Measurements from ENCODE around the gene PLK1.
"Not testable (repeated sequence)": the region's sequence is repeated elsewhere in the genome, so short reads cannot be mapped to it uniquely, and the experiment has no call there.

PLK1 gene

DNA sequence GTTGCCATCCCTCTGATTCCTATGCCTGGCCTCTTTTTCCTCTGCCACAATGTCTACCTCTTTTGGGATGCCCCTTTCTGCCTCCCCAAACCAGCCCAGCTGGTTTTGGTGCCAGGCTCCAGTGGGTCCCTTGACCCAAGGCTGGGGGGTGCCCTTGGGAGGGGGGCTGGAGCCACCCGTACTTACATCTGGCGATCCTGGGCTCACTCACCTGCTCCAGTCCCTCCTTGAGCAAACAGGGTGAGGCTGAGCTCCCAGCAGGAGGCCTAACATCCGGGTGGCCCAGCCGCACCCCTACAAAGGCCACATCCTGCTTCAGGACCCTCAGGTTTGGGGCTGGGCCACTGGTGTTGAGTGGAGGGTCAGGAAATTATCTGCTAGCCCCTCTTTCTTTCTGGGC lies 33.1 kb downstream of the PLK1 start:
- ATAC-seq, result no peak
- no peak for DNase-seq
- H3K9me3 Mint-ChIP-seq, result peaks cover 12% of the 10 kb centered on the region
- H3K27ac Mint-ChIP-seq, result no peak overlapping the region
- H3K4me3 Mint-ChIP-seq, result no peak overlapping the region
- H3K4me1 Mint-ChIP-seq, result no peaks in the 10 kb centered on the region
- H3K36me3 Mint-ChIP-seq (ENCODE audit: low read depth), result peaks cover 2% of the 10 kb centered on the region
- peaks cover 52% of the 10 kb centered on the region for H3K27me3 Mint-ChIP-seq

DNA sequence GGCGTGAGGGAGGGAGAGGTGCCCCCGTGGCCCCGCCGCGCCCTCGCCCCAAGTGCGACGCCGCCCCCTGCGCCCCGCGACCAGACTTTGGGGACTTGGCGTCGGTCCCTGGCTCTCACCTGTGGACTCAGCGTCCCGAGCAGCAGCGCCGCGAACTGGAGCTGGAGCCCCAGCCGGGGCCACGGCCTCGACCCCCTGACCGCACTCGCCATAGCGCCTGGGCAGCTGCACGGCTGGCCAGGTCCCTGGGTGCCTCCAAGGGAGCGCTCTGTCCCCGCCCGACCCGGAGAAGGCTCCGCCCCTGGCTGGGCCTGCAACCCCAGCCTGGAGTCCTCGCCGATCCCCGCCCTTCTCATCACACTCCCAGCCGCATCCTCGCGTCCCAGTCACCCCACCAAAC lies 34.3 kb downstream of the PLK1 start, which contains the start of gene ERN2:
Gene ERN2 (minus strand): TSS at position 247 of the 400 bp plus-strand sequence. CDS start 35 bp downstream, at position 212.
- no peak within 1 kb of the TSS for H3K4me3 Mint-ChIP-seq

GRCh38 chr16:23716484-23716883 lies 37.8 kb downstream of the PLK1 start:
- Mint-ChIP-seq H3K36me3 (ENCODE audit: low read depth) (no peaks in the 10 kb centered on the region), H3K27ac (no peak overlapping the region), H3K4me3 (no peak overlapping the region), H3K9me3 (no peaks in the 10 kb centered on the region), H3K4me1 (no peaks in the 10 kb centered on the region), H3K27me3 (peaks cover 41% of the 10 kb centered on the region)
- ATAC-seq (no peak), DNase-seq (no peak)

More for the DNA sequence above, 34.3 kb downstream of the PLK1 start, which contains the start of gene ERN2:
- Mint-ChIP-seq H3K9me3 (peaks cover 12% of the 10 kb centered on the region), H3K27me3 (peaks cover 52% of the 10 kb centered on the region), H3K4me1 (no peaks in the 10 kb centered on the region), H3K36me3 (ENCODE audit: low read depth) (peaks cover 2% of the 10 kb centered on the region), H3K27ac (no peak within 1 kb of the TSS)
- DNase-seq (no peak), ATAC-seq (no peak)

DNA sequence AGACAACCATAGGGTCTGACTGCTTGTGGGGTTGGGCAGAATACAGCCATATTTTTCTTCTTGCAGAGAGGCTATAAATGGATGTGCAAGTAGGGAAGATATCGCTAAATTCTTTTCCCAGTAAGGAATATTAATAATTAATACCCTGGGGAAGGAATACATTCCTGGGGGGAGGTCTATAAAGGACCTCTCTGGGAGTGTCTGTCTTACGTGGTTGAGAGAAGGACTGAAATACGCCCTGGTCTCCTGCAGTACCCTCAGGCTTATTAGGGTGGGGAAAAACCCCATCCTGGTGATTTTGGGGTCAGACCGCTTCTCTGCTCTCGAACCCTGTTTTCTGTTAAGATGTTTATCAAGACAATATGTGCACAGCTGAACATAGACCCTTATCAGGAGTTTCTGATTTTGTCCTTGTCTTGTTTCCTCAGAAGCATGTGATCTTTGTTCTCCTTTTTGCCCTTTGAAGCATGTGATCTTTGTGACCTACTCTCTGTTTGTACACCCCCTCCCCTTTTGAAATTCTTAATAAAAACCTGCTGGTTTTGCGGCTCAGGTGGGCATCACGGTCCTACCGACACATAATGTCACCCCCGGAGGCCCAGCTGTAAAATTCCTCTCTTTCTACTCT lies 44.0 kb downstream of the PLK1 start:
- H3K36me3 Mint-ChIP-seq (ENCODE audit: low read depth); ATAC-seq; DNase-seq; H3K9me3 Mint-ChIP-seq; H3K27ac Mint-ChIP-seq; H3K4me3 Mint-ChIP-seq; H3K4me1 Mint-ChIP-seq: not testable (repeated sequence)
- H3K27me3 Mint-ChIP-seq, result peaks cover 15% of the 10 kb centered on the region

DNA sequence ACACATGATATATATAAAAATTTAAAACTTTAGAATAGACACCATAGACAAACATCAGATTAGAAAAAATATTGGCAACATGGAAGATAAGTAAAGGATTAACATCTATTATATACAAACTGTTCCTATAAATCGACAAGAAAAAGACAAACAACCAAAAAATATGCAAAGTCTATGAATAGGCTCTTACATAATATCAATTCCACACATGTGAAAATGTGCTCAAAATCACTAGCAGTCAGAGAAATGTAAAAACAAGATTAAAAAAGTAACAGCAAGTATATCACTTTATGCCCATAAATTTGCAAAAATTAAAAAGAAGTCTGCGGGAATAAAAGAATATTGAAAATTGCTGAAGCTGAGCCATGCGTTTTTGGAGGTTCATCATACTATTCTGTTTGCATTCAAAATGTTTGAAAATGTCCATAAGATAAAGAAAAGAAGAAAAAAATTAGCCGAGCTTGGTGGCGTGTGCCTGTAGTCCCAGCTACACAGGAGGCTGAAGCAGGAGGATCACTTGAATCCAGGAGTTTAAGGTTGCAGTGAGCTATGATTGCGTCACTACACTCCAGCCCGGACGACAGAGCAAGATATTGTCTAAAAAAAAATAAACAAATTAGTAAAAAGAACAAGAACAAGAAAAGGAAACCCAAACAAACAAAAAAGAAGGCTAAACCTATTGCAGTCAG lies 45.6 kb downstream of the PLK1 start:
- H3K4me1 Mint-ChIP-seq, result peaks cover 5% of the 10 kb centered on the region
- peaks cover 14% of the 10 kb centered on the region for H3K27me3 Mint-ChIP-seq
- no peak overlapping the region for H3K4me3 Mint-ChIP-seq
- peaks cover 7% of the 10 kb centered on the region for H3K9me3 Mint-ChIP-seq
- no peak for ATAC-seq
- no peak for DNase-seq
- H3K27ac Mint-ChIP-seq, result no peak overlapping the region
- no peaks in the 10 kb centered on the region for H3K36me3 Mint-ChIP-seq (ENCODE audit: low read depth)

- DNase-seq, result no peak
- no peak overlapping the region for H3K4me3 Mint-ChIP-seq
- peaks cover 17% of the 10 kb centered on the region for H3K27me3 Mint-ChIP-seq
- H3K9me3 Mint-ChIP-seq, result peaks cover 7% of the 10 kb centered on the region
- ATAC-seq, result no peak
- H3K27ac Mint-ChIP-seq, result no peak overlapping the region
- peaks cover 5% of the 10 kb centered on the region for H3K4me1 Mint-ChIP-seq
- H3K36me3 Mint-ChIP-seq (ENCODE audit: low read depth), result no peaks in the 10 kb centered on the region
These were observed 46.1 kb downstream of the PLK1 start for GRCh38 chr16:23724785-23725131.

DNA sequence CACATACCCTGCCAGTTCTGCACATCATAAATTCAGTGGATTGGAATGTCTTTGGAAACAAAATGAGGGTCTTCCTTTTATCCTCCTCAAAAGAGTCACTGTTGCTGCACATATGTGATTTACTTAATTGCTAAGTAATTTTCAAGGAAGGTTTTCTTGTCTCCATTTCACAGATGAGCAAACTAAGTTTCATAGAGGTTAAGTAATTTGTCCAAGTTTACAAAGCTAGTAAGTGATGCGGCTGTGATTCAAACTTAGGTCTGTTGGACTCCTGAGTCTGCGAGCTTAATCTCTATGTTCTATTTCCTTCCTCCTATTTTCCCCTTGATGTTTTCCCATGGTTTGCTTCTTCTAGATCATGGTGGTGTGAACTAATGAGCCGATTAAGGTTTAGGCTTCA lies 48.0 kb downstream of the PLK1 start:
- Mint-ChIP-seq H3K36me3 (ENCODE audit: low read depth) (no peaks in the 10 kb centered on the region), H3K4me3 (no peak overlapping the region), H3K9me3 (peaks cover 7% of the 10 kb centered on the region), H3K27ac (no peak overlapping the region), H3K27me3 (peaks cover 20% of the 10 kb centered on the region), H3K4me1 (peaks cover 5% of the 10 kb centered on the region)
- ATAC-seq (no peak), DNase-seq (no peak)

- no peaks in the 10 kb centered on the region for H3K36me3 Mint-ChIP-seq (ENCODE audit: low read depth)
- peaks cover 2% of the 10 kb centered on the region for H3K9me3 Mint-ChIP-seq
- DNase-seq (no peak), ATAC-seq (no peak)
- H3K4me1 Mint-ChIP-seq, result peaks cover 5% of the 10 kb centered on the region
- H3K4me3 Mint-ChIP-seq, result no peak overlapping the region
- H3K27me3 Mint-ChIP-seq, result peaks cover 12% of the 10 kb centered on the region
- no peak overlapping the region for H3K27ac Mint-ChIP-seq
These were observed 49.4 kb downstream of the PLK1 start for GRCh38 chr16:23728112-23728477.

DNA sequence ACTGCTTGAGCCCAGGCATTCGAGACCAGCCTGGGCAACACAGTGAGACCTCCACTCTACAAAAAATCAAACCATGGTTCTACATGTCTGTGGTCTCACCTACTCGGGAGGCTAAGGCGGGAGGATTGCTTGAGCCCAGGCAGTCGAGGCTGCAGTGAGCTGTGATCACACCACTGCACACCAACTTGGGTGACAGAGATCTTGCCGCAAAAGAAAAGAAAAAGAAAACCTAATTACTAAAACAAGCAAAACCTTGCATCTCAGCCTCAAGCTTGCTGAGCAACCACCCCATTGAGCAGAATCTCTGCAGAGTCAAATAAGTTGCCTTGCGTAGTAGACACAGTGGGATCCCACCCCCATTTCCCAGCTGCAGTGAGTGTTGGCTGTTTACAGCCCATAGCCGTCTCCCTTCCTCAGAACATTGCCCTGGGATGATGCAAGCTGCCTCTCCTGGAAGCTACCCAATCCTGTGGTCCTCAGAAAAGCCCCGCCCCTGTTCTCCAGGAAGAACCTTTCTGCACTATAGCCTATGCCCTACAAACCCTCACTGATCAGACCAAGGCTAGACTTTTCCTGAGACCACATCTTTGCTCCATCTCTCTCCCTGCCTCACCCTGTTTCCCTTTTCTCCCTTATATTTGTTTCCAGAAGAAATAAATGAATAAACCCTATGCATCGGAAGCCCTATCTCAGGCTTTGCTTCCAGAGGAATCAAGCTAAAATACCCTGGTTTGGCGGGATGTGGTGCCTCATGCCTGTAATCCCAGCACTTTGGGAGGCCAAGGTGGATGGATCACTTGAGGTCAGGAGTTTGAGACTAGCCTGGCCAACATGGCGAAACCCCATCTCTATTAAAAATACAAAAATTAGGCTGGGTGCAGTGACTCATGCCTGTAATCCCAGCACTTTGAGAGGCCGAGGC lies 51.1 kb downstream of the PLK1 start:
- Mint-ChIP-seq H3K36me3 (ENCODE audit: low read depth) (no peaks in the 10 kb centered on the region), H3K27me3 (peaks cover 15% of the 10 kb centered on the region), H3K9me3 (no peaks in the 10 kb centered on the region), H3K4me3 (no peak overlapping the region), H3K27ac (no peak overlapping the region), H3K4me1 (peaks cover 7% of the 10 kb centered on the region)
- DNase-seq (no peak), ATAC-seq (no peak)

GRCh38 chr16:23734176-23734893 lies 55.6 kb downstream of the PLK1 start:
- ATAC-seq, result no peak
- Mint-ChIP-seq H3K36me3 (ENCODE audit: low read depth) (no peaks in the 10 kb centered on the region), H3K27ac (no peak overlapping the region), H3K4me1 (peaks cover 7% of the 10 kb centered on the region), H3K9me3 (no peaks in the 10 kb centered on the region), H3K27me3 (peaks cover 12% of the 10 kb centered on the region), H3K4me3 (no peak overlapping the region)
- no peak for DNase-seq

DNA sequence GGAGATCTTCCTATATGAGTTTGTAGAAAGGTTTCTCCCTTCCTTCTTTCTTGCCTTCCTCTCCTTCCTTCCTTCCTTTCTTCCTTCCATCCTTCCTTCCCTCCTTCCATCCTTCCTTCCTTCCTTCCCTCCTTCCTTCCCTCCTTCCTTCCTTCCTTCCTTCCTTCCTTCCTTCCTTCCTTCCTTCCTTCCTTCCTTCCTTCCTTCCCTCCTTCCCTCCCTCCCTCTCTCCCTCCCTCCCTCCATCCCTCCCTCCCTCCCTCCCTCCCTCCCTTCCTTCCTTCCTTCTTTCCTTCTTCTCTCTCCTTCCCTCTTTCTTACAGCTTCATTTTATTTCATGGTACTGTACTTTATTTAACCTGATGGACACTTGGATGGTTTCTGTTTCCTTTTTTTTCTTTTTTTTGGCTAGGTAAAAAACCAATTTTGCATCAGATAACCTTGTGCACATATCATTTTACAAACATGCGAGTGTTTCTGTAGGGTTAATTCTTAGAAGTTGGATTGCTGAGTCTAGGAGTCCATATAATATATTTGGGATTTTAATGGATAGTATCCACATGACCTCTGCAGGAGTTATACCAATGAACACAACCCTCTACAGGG lies 58.8 kb downstream of the PLK1 start:
- ATAC-seq; DNase-seq; H3K4me3 Mint-ChIP-seq; H3K4me1 Mint-ChIP-seq; H3K36me3 Mint-ChIP-seq (ENCODE audit: low read depth); H3K27ac Mint-ChIP-seq; H3K9me3 Mint-ChIP-seq: not testable (repeated sequence)
- peaks cover 14% of the 10 kb centered on the region for H3K27me3 Mint-ChIP-seq

- Mint-ChIP-seq H3K4me1 (peaks cover 7% of the 10 kb centered on the region), H3K36me3 (ENCODE audit: low read depth) (no peaks in the 10 kb centered on the region), H3K4me3 (no peak overlapping the region), H3K27me3 (peaks cover 16% of the 10 kb centered on the region), H3K9me3 (no peaks in the 10 kb centered on the region), H3K27ac (no peak overlapping the region)
- ATAC-seq, result no peak
- no peak for DNase-seq
These were observed 60.8 kb downstream of the PLK1 start for GRCh38 chr16:23739516-23739915.

All from activated naive CD8-positive, alpha-beta T cell treated with anti-CD3 and anti-CD28 coated beads, Interleukin-2, amount 50 U/mL, for 24 hours (primary cell).